Measurements from ENCODE around the gene FMNL2. TPM values are rescaled to one million over a fixed set of nuclear protein-coding genes. Genes with fewer than 3 reads are reported as not detected.
A peak's percentile ranks its signal among the peaks of the same experiment; 100 is the strongest.
"Not testable (repeated sequence)": the region's sequence is repeated elsewhere in the genome, so short reads cannot be mapped to it uniquely, and the experiment has no call there.

The FMNL2 gene
- total RNA-seq = 44.4 and 60.6 TPM in 2 replicates

DNA sequence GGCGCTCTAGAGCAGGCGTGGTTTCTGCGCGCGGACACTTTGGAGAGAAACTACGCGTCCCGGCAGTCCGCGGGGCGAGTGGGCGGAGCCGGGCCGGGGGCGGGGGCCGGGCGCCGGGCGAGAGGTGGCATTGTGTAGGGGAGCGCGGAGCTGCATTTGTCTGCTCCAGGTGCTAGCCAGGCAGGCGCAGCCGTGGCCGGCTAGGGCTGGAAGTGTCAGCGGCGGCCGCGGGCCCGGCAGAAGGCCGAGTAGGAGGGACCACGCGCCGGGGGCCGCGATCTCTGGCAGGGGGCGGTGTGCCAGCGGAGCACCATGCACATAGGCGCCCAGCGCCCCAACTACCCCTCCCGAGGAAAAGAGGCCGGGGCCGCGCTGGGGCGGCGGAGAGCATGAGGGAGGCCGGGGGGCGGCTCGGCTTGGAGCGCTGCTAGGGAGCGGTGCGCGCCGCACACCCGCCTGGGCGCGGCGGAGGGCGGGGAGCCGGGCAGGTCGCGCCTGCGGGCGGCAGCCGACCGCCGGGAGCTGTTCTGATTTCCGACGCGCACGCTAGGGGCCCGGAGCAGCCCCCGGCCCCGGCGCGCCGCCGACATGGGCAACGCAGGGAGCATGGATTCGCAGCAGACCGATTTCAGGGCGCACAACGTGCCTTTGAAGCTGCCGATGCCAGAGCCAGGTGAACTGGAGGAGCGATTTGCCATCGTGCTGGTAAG is at the start of gene FMNL2:
FMNL2 (plus strand) TSS at position 159 of the 710 bp plus-strand sequence.
- DNase-seq = peak; percentile 87

DNA sequence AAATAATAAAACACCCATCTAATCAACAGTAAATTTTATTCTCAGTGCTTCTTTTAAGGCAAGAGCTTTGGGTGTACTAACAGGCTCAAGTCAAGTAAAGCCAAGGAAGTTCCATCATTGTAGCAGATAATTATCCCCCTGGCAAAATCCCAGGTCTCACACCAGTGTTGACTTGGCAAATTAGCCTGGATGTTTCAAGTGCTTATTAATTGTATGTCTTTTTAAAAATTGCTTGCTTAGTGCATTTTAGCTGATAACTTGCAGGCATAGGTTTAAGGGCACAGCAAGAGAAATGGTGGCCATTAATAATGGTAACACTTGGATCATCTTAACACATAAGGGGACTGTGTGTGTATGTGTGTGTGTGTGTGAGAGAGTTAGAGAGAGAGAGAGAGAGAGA is 42.0 kb upstream of the FMNL2 start:
- no peak for DNase-seq

DNA sequence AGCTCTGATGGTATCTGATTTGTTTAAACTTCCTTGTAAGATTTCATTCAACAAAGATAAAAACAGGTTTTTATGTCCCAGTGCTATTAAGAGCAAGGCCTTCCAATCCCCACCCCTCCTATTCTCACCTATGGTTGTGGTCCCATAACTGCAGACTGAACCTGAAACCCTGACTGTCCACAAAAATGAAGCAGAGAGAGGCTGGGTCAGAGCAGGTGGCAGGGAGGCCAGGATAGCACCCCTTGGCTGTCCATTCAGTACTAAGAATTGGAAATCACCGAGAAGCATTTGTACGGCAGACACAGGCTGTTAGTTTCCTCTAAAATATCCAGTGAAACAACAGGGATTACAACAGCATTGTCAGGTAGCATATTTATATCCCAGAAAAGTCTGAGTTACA is 37.3 kb upstream of the FMNL2 start:
- no peak for DNase-seq

DNA sequence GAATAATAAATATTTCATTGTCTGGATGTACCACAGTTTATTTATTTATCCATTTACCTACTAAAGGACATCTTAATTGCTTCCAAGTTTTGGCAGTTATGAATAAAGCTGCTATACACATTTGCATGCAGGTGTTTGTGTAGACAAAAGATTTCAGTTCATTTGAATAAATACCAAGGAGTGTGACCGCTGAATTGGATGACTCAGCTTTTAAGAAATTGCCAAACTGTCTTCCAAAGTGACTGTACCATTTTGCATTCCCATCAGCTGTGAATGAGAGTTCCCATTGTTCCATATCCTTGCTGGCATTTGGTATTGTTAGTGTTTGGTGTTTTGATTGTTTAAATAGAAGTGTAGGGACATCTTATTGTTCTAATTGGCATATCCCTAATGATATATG is 36.2 kb upstream of the FMNL2 start:
- DNase-seq = peak; percentile 37

DNA sequence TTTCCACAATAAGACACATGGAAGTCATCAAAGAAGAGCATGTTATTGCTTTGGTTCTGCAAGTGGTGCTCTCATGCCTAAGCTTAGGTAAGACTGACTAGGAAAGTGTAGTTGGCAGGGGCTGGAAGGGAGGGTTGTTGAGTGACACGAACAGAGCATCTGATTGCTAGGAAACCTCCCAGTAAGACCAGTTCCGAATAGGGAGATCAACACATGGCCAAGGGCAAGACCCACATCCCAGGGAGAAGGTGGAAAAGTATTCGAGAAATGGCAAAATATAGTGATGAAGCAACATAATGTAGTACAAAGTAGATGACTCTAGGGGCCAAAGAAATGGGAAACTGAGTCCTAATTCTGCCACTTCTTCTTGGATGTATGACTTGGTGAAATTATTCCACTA is 33.8 kb upstream of the FMNL2 start:
- no peak for DNase-seq

DNA sequence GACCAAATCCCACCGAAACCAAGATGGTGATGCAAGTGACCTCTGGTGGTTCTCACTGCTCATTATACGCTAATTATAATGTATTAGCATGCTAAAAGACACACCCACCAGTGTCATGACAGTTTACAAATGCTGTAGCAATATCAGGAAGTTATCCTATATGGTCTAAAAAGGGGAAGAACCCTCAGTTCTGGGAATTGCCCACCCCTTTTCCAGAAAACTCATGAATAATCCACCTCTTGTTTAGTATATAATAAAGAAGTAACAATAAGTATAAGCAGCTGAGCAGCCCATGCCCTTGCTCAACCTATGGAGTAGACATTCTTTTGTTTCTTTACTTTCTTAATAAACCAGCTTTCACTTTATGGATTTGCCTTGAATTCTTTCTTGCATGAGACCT is 31.0 kb upstream of the FMNL2 start:
- DNase-seq = no peak

DNA sequence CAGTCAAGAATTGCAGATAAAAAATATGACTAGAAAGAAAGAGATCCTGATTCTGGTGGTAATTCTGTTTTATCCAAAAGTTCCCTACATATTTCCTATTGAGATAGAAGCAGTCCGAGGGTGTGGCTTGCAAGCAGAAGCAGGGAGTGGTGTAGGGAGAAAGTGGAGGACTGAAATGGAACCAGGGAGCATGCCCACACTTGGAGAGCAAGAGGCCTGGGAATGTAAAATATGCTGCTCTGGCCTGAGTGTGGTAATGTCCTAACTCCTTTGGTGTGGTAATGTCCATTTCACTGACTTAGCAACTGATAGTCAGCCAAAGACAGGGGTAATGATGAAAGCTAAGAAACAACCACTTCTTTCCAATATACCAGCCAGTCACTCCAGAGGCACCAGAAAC is 30.1 kb upstream of the FMNL2 start:
- DNase-seq = no peak

DNA sequence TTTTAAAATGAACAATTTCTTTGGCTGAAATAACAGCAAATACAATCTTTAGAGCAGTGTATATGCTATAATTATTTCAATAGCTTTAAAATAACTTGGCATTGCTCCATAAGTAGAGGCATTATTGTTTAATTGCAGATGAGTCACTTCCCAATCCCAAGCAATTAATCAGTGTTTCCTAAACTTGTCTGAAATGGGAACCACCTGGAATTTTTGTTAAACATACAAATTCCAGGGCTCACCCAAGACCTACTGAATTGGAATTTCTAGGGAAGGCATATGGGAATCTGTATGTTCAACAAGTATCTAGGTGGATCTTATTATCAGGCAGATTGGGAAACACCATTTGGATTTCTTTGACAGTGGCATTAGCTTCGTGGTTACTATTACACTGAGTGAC is 27.1 kb upstream of the FMNL2 start:
- peak; percentile 69 for DNase-seq

DNA sequence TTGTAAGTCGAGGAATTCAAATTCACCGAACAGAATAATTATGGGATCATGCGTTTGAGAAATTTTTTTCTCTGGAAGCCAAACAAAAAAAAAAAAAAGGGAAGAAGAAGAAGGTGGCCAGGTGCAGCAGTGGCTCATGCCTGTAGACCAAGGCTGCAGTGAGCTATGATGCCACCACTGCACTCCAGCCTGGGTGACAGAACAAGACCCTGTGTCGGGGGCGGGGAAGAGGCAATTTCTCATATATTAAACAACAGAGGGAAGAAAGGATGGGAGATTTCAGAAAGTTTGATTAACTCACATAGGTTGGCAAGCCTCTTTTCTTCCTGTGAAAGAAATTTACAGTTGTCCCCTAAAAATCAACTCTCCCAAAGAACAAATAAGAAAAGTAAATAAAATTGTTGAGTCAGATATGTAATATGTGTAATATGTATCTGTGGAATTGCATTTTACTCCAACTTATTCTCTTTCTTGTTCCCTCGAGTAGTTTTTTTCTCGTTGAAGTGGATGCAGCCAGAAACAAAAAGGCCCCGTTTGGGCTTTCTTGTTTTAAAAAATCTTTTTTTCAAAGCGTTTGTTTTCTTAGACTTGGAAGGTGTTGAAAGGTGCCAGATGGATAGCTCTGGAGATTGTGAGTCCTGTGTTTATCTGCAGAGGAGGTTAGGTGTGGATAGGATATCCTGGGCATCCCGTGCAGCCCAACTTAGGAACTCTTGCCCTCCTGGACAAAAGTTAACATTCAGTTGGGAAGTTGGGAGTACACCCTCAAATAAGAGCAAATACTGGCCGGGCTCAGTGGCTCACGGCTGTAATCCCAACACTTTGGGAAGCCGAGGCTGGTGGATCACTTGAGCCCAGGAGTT is 25.4 kb upstream of the FMNL2 start:
- DNase-seq = no peak

DNA sequence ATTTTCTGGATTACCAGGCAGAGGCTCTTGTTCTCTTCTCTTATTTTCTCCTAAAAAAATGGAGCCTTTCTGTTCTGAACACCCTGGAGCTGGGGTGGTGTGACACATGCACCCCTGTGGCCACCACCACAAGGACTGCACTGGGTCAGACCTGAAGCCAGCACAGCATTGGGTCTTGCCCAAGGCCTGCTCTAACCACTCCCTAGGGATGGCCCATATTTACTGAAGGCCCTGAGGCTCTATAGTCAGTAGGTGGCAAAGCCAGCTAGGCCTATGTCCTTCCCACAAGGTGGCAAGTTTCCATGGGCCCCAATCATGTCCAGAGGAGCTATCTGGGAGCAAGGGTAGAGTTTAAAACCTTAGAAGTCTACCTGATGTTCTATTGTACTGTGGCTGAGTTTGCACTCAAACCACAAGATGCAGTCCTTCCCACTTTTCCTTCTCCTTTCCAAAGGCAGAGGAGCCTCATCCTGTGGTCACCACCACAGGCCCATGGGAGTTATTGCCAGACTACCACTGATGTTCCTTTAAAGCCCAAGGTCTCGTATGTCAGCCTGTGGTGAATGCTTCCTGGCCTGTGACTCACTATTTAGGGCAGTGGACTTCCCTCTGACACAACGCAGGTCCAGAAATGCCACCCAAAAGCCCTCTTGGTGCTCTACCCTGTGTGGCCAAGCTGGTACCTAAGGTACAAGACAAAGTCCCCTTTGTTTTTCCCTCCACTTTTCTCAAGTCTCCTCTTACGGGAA is 15.0 kb upstream of the FMNL2 start:
- DNase-seq = no peak

DNA sequence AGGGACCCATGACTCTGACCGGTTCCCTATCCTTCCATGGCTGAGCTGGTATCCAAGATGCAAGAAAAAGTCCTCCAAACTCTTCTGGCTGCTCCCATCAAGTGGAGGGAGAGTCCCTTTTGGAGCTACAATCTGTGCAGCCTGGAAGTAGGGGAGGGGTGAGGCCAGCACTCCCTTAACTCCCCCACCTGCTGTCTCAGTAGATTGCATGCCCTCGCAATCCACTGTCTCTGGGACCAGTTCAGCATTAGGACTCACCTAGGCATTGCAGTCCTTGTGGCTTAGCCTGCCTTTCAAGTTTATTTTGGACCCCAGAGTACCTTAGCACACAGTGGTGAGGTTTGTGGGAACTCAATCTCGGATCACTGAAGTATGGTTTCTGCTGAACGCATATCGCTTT is 14.2 kb upstream of the FMNL2 start:
- no peak for DNase-seq

DNA sequence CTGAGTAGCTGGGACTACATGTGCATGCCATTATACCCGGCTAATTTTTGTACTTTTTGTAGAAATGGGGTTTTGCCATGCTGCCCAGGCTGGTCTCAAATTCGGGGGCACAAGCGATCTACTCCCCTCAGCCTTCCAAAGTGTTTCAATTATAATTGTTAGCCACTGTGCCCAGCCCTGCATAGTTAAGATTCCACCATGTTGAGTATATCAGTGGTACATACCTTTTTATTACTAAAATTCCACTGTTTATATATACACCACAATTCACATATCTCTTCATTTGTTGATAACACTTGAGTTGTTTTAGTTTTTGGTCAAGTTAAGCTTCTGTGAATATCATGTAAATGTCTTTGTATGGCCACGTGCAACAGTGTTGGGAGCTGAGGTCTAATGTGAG is 12.8 kb upstream of the FMNL2 start:
- DNase-seq = no peak

DNA sequence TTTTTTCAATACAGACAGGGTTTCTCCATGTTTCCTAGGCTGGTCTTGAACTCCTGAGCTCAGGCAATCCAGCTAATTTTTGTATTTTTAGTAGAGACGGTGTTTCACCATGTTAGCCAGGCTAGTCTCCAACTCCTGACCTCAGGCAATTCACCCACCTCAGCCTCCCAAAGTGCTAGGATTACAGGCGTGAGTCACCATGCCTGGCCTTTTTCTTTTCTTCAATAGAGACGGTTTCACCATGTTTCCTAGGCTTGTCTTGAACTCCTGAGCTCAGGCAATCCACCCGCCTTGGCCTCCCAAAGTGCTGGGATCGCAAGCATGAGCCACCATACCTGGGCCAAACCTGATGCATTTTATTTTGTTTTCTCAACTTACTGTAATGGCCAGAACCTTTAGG is 9.8 kb upstream of the FMNL2 start:
- DNase-seq = not testable (repeated sequence)

DNA sequence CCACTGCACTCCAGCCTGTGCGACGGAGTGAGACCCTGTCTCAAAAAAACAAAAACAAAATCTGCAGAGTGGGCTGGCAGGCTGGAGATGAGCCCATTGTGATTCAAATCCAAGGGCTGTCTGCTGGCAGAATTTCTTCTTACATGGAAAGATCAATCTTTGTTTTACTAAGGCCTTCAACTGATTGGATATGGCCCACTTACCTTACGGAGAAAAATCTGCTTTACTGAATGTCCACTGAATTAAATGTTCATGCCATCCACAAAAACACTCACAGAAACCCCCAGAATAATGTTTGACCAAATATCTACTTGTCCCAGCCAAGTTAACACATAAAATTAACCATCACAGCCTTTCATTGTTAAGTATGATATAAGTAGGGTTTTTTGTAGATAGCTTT is 8.3 kb upstream of the FMNL2 start:
- no peak for DNase-seq

DNA sequence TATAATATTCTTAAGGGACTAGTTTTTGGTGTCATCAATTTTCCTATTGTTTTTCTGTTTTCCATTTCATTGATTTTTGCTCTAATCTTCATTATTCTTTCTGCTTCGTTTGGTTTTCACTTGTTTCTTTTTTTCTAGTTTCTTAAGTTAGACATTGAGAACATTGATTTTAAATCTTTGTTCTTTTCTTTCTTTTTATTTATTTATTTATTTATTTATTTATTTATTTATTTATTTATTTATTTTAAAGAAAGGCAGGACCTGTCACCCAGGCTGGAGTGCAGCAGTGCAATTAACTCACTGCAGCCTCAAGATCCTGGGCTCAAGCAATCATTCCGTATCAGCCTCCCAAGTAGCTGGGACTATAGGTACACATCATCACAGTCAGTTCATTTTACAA is 7.0 kb upstream of the FMNL2 start:
- DNase-seq = no peak

DNA sequence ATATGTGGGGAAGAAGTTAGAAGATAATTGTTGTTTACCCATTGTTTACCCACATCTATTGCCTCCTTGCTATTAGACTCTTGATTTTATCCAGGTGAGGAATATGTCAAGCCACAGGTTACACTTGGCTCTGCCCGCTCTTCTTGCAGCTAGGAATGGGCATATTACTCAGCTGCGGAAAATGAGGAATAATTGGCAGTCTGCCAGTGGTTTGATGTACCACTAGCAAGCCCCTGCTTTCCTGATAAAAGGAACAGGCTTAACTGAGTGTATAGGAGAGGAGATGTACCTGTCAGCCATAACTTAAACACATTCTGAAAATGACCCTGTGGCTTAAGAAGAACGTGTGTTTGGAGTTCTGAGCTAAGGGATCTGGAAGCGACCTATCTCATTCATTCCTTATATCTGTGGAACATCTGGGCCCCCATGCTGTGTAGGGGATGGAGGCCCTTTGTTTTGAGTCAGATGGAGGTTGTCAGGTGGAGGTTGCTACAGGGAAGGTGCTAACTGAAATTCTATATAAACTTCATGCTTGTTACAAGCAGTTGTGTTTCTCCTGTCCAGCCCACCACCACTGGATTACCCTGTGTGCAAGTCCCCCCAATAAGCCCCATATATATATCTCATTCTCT is 4.6 kb upstream of the FMNL2 start:
- peak; percentile 13 for DNase-seq

DNA sequence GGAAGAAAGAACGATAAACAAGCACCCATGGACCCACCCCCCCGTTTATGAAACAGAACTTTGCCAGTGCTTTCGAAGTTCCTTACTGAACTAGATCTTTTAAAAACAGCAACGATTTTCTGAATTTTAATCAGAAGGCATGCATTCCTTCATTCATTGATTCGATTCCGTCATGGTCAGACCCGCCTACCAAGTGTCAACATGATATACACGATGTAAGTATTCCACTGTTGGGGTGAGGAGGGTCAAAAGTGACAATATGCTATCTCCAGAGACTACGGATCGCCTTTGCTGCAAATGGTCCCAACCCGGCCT is 316 bp upstream of the FMNL2 start:
- DNase-seq = no peak

DNA sequence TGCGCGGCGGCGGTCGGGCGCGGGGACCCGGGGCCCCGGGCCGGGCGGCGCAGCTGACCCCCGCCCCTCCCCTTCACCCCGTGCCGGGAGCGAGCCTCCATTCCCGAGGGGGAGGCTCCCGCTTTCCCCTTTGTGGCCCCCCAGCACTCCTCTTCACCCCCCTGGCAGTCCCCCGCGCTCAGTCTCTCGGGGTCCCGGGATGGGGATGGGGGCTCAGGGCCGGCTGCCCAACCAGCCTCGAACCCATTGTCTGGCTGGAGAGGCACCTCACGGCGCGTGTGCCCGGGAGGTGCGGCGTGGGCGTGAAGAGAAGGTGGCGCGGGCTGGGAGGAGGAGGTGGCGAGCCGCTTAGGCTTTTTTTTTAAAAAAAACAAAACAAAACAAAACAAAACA is 748 bp downstream of the FMNL2 start:
- no peak for DNase-seq

DNA sequence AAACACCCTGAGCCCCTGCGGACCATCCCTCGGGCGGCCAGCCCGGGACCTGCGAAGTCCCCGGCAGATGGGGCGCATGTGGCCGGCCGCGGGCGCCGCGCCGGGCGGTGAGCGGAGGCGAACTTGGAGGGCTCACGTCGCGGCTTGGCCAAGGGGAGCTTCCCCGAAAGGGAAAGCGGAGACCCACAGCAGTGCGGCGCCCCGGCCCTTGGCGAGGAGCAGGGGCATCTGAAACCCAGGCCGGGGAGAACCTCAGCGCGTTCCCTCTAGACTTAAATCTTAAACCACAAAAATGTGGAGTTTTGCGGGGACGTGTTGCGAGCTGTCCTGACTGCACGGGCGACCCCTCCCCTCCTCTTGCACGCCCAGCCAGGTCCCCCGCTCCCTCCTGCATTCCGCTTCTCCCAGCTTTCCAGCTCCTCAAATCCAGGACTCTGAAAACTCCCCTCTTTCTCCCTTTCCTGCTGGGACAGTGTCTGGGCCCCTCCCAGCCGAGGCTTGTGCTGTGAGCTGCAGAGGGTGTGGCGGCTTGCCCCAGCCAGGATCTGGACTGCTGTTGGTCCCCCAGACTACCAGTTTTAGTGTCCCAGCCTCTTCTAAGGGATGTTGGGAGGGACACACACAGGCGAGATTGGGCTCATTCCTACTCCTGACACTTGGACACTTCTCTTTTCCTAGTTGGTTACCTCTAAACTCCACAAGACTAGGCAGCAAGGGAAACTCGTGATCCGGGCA is 1.3 kb downstream of the FMNL2 start:
- peak; percentile 66 for DNase-seq

DNA sequence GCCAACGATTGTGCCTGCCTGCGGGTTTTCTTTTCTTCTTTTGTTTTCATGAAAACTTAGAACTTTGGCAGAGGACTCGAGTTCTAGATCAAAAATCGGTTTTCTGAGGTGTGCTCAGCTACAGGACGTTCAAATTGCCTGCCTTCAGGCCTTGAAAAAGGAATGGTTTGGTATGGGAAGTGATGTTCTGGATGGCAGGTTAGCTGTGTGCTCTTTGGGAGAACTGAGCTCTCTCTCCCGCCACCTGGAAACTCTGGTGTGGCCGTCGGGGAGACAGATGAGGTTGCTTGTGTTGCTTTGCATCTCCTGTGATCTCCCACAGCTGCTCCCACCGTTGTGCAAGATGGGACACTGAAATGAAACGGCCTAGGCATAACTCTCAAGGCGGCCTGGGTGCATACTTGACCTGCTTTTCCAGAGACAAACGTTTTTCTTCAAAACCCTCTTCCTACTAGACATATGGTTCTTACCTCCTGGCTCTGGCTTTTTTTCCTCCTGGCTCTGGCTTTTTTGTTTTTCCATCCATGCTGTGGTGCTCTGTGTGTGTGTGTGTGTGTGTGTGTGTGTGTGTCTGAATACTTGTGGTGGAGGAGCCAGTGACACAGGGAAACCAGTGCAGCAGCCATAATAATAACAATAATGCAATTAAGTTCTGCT is 2.0 kb downstream of the FMNL2 start:
- DNase-seq = peak; percentile 39

DNA sequence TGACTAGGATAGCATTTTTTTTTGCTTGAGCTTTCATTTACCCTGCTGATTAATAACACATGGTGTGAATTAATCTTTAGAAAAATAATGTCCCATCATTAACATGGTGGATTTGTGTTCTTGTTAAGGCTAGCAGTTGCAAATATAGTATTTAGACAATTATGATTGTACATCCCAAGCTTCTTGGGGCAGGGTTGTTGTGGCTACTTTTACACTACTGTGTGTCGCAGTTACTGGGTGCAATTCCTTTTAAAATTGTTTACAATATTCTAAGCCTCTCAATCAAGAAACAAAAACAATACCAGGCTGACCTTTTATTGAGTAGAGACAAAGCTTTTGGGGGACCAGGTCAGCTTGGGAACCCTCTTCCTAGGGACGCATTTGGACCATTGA is 2.5 kb downstream of the FMNL2 start:
- DNase-seq = no peak
